ENCODE measurements around the gene INO80B.
A peak's percentile ranks its signal among the peaks of the same experiment; 100 is the strongest.

The INO80B gene

DNA sequence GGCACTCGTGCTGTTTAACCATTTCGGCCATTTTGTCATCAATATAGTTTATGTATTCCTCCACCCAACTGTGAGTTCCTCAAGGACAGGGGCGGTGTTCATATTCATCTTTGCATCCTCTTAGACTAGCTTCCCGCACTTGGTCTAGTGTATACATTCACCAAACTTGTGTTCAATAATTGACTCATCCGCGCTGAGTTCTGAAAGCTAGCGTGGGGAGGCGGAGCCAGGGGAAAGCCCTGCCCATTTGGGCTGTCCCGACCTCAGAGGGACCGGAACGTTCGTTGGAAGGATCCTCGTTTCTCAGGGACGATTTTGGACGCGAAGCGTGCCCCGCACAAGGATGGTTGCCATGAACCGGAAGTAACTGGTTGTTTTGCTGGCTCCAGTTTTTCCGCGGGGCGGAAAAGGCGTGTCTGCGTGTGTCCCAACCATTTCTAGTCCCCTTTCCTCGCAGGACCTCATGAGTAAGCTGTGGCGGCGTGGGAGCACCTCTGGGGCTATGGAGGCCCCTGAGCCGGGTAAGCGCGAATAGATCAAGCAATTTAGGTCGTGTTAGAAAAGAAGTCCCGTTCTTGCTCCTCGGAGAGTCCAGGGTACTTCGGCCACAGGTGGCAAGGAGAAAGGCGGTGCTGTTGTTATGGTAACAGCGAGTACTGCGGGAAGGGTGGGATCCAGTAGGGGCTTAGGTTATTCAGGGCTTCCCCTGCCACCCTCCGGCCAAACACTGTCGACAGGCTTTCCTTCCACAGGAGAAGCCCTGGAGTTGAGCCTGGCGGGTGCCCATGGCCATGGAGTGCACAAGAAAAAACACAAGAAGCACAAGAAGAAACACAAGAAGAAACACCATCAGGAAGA lies at the start of gene INO80B:
Gene INO80B (plus strand): TSS at position 434 of the 858 bp plus-strand sequence. CDS start 30 bp downstream, at position 464.
- intact Hi-C loops (cut with DNase I; ENCODE audit: low total_unique reads), result loop anchor here (2.0 kb wide), 1 partner anchor 28 kb away; the partner anchor contains the start of genes CCDC142 and TTC31
- peak; percentile 94 to 97 for DNase-seq
- no peaks in the 10 kb centered on the region for H3K36me3 ChIP-seq
- H3K27ac ChIP-seq, result peak within 1 kb of the TSS; percentile 80
- H3K4me1 ChIP-seq, result peaks cover 0 to 34% (median 33%) of the 10 kb centered on the region in 4 donors
- no peaks in the 10 kb centered on the region for H3K9me3 ChIP-seq
- TF ChIP-seq, protein P1, sequence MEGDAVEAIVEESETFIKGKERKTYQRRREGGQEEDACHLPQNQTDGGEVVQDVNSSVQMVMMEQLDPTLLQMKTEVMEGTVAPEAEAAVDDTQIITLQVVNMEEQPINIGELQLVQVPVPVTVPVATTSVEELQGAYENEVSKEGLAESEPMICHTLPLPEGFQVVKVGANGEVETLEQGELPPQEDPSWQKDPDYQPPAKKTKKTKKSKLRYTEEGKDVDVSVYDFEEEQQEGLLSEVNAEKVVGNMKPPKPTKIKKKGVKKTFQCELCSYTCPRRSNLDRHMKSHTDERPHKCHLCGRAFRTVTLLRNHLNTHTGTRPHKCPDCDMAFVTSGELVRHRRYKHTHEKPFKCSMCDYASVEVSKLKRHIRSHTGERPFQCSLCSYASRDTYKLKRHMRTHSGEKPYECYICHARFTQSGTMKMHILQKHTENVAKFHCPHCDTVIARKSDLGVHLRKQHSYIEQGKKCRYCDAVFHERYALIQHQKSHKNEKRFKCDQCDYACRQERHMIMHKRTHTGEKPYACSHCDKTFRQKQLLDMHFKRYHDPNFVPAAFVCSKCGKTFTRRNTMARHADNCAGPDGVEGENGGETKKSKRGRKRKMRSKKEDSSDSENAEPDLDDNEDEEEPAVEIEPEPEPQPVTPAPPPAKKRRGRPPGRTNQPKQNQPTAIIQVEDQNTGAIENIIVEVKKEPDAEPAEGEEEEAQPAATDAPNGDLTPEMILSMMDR (IDR thresholded peaks at IDR 0.05), result no peak
- H3K4me3 ChIP-seq, result peak within 1 kb of the TSS; percentile 71 to 90
- H3K27me3 ChIP-seq, result no peaks in the 10 kb centered on the region

DNA sequence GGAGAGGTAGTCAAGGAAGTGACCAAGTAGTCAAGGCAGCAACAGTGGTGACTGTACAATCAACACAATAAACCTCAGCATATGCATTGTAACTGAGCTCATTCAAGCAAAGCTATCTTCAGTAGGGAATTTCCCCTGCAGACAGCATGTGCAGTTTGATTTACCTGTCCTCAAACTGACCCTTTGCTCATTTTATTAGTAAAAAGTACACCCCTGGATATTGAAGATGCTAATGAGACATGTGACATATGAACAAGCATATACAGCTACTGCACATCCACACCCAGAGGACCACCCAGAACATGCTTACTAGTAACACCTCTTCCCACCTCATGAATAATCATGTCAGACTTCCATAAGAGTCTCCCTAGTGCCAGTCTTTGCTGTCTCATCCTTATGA lies 48.9 kb upstream of the INO80B start:
- DNase-seq, result no peak
- Histone ChIP-seq H3K4me1 (no peaks in the 10 kb centered on the region), H3K27me3 (no peaks in the 10 kb centered on the region), H3K4me3 (no peak overlapping the region), H3K27ac (no peak overlapping the region), H3K9me3 (no peaks in the 10 kb centered on the region), H3K36me3 (no peaks in the 10 kb centered on the region)
- TF ChIP-seq, protein P1 (IDR thresholded peaks at IDR 0.05), result no peak
- intact Hi-C loops (cut with DNase I; ENCODE audit: low total_unique reads), result no loop called here

DNA sequence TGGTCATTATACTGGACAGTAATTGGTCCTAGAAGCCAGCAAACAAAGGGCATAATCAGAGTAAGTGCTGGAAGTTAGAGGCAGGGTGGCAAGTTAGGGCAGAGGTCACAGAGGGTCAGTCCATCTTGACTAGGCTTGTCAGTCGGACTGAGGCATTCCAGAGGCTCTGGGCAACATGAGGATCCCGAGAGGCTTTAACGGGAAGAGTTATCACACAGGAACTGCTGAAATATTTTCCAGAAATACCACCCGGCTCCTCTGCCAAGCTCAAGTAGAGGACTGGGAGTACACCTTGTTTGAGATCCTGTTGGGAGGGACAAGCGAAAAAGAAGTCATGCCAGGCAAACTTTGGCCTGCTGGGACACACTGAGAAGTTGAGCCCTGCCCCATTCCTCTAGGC lies 47.2 kb upstream of the INO80B start:
- Histone ChIP-seq H3K27ac (no peak overlapping the region), H3K4me1 (no peaks in the 10 kb centered on the region), H3K36me3 (no peaks in the 10 kb centered on the region), H3K4me3 (no peak overlapping the region), H3K9me3 (no peaks in the 10 kb centered on the region), H3K27me3 (no peaks in the 10 kb centered on the region)
- TF ChIP-seq, protein P1 (IDR thresholded peaks at IDR 0.05), result no peak
- DNase-seq, result no peak
- intact Hi-C loops (cut with DNase I; ENCODE audit: low total_unique reads), result no loop called here

DNA sequence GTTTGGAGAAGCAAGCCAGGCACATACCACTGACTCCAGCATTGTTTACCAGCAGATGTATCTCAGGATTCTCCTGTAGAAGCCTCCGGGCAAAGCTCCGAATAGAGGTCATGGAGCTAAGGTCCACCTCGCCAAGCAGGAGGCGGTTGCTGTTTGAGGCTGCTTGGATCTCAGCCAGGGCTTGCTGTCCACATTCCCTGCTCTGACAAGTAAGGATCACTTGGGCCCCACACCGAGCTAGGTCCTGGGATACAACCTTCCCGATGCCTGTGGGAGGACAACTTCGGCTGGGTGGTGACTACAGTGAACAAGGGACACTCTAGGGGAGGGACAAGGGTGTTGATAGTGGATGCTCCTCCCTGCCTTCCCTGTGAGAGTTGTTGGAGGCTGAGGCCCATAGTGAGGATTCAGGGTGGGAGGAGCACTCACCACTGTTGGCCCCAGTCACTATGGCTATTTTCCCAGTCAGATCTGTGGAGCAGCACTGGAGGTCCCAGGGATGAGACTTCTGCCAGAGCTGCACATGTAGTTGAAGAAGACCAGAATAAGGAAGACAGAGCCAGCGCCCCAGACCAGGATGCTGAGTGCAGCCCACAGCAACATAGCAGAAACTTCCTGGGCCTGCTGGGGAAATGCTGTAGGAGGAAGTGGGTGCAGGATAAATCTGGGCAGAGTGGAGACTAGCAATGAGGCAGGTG lies 41.7 kb upstream of the INO80B start:
- Histone ChIP-seq H3K4me1 (peaks cover 0 to 24% (median 12%) of the 10 kb centered on the region in 4 donors), H3K27me3 (no peaks in the 10 kb centered on the region), H3K27ac (no peak overlapping the region), H3K4me3 (no peak overlapping the region), H3K36me3 (no peaks in the 10 kb centered on the region), H3K9me3 (no peaks in the 10 kb centered on the region)
- intact Hi-C loops (cut with DNase I; ENCODE audit: low total_unique reads), result no loop called here
- TF ChIP-seq, protein P1 (IDR thresholded peaks at IDR 0.05), result no peak
- no peak for DNase-seq

DNA sequence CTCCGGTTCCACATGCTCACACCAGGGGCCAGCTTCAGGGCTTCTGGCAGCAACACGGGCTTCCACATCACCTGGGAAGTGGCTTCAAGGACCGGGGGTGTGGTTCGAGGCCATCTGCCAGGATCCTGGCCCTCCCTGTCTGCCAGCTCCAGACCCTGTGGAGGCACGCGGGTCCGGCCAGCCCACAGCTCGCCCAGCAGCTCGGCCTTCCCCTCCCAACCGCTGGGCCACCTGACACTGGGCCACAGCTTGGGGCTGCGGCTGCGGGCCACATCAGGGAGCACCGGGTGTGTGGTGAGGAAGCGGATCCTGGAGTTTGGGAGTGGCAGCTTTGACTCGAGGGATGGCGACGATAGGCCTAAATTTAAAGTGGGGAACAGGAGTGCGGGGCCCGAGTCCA lies 40.4 kb upstream of the INO80B start:
- no peak for DNase-seq
- Histone ChIP-seq H3K36me3 (no peaks in the 10 kb centered on the region), H3K4me3 (peak overlapping the region; percentile 50 to 65), H3K27ac (peak overlapping the region; percentile 58), H3K4me1 (peaks cover 0 to 35% (median 20%) of the 10 kb centered on the region in 4 donors), H3K27me3 (no peaks in the 10 kb centered on the region), H3K9me3 (no peaks in the 10 kb centered on the region)
- TF ChIP-seq, protein P1 (IDR thresholded peaks at IDR 0.05), result no peak
- intact Hi-C loops (cut with DNase I; ENCODE audit: low total_unique reads), result no loop called here

All from tibial artery (tissue), 4 donors.